ENCODE results near the gene TP73. TPM values are rescaled to one million over a fixed set of nuclear protein-coding genes. Genes with fewer than 3 reads are reported as not detected.

TP73 gene
- total RNA-seq, 1 donor from 2014 or later, result 0.05 TPM

DNA sequence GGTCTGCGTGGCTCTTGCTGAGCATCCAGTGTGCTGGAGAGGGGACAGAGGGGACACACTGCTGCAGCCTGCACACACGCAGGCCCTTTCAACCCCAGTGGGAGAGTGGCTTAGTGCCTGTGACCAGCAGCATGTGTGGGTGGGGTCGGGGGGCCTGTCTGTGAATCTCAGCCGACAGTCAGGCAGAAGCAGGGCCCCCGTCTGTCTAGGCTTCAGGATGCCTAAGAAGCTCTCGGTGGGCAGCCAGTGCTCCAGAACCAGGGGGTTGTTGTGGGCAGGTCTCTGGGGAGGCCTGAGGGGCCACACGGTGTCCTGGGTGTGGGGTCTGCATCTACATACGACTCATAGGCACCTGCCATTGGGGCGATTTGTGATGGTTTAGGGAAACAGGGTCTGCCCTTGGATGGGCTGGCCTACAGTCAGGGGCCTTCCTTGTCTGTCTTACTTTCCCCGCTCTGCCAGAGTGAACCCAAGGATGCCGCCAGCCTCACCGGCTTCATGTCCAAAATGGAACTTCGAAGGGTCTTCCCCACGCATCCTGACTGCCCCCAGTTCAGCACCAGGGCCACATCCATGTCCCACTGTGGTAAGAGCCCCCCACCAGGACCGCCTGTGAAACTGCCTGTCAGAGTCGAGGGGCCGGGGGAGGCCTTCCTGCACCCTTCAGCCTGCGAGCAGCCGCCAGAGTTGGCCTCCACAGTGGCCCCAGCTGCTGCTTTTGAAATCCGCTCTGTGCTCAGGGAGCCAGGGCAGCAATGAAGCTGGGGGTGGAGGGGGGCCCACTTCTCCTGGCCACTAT lies 101.5 kb downstream of the TP73 start:
- intact Hi-C loops (cut with micrococcal nuclease), result no loop called here
- Histone ChIP-seq H3K9me3 (replicated peaks) (no peaks in the 10 kb centered on the region), H3K27ac (replicated peaks) (no peak overlapping the region), H3K4me1 (no peaks in the 10 kb centered on the region), H3K36me3 (no peaks in the 10 kb centered on the region), H3K27me3 (ENCODE audit: low read depth) (peaks cover 80% of the 10 kb centered on the region), H3K4me3 (no peak overlapping the region)
- TF ChIP-seq CTCF (IDR thresholded peaks at IDR 0.05; ENCODE audit: borderline replicate concordance), result no peak
- DNase-seq, result no peak

GRCh38 chr1:3756394-3756793 lies 104.1 kb downstream of the TP73 start:
- no peaks in the 10 kb centered on the region for H3K36me3 ChIP-seq
- no peak overlapping the region for H3K4me3 ChIP-seq
- no peaks in the 10 kb centered on the region for H3K4me1 ChIP-seq
- no peak for DNase-seq
- intact Hi-C loops (cut with micrococcal nuclease), result no loop called here
- H3K9me3 ChIP-seq (replicated peaks), result peaks cover 8% of the 10 kb centered on the region
- no peak overlapping the region for H3K27ac ChIP-seq (replicated peaks)
- no peak for TF ChIP-seq CTCF (IDR thresholded peaks at IDR 0.05; ENCODE audit: borderline replicate concordance)
- H3K27me3 ChIP-seq (ENCODE audit: low read depth), result peaks cover 97% of the 10 kb centered on the region

GRCh38 chr1:3759164-3759563 lies 106.8 kb downstream of the TP73 start:
- H3K27me3 ChIP-seq (ENCODE audit: low read depth), result peaks cover 98% of the 10 kb centered on the region
- TF ChIP-seq CTCF (IDR thresholded peaks at IDR 0.05; ENCODE audit: borderline replicate concordance), result no peak
- peaks cover 8% of the 10 kb centered on the region for H3K9me3 ChIP-seq (replicated peaks)
- H3K4me3 ChIP-seq, result no peak overlapping the region
- H3K4me1 ChIP-seq, result no peaks in the 10 kb centered on the region
- no peak for DNase-seq
- no peak overlapping the region for H3K27ac ChIP-seq (replicated peaks)
- intact Hi-C loops (cut with micrococcal nuclease), result no loop called here
- no peaks in the 10 kb centered on the region for H3K36me3 ChIP-seq

DNA sequence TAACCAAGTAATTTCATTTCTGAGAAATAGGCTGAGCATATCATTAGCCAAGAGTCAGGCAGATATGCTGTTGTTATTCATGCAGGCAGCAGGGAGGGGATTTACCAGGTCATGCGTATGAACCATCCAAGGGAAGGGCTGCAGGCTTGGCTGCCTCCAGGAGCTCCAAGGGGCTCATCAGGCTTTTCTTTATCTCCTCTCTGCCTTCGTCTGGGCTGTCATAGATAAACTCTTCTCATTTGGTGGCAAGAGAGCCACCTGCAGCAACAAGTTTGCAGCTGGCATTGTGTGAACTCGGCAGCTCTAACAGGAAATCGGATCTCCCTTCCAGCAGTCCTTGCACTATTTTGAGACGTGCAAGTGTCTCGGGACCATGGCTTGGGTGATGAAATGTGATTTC lies 107.5 kb downstream of the TP73 start:
- no peak for TF ChIP-seq CTCF (IDR thresholded peaks at IDR 0.05; ENCODE audit: borderline replicate concordance)
- DNase-seq, result no peak
- H3K27me3 ChIP-seq (ENCODE audit: low read depth), result peaks cover 95% of the 10 kb centered on the region
- no peak overlapping the region for H3K27ac ChIP-seq (replicated peaks)
- H3K9me3 ChIP-seq (replicated peaks), result peaks cover 8% of the 10 kb centered on the region
- no peak overlapping the region for H3K4me3 ChIP-seq
- no peaks in the 10 kb centered on the region for H3K4me1 ChIP-seq
- intact Hi-C loops (cut with micrococcal nuclease), result no loop called here
- no peaks in the 10 kb centered on the region for H3K36me3 ChIP-seq

- intact Hi-C loops (cut with micrococcal nuclease), result no loop called here
- TF ChIP-seq CTCF (IDR thresholded peaks at IDR 0.05; ENCODE audit: borderline replicate concordance), result no peak
- Histone ChIP-seq H3K4me1 (no peaks in the 10 kb centered on the region), H3K36me3 (no peaks in the 10 kb centered on the region), H3K27me3 (ENCODE audit: low read depth) (peaks cover 84% of the 10 kb centered on the region), H3K4me3 (no peak overlapping the region), H3K27ac (replicated peaks) (no peak overlapping the region), H3K9me3 (replicated peaks) (peaks cover 8% of the 10 kb centered on the region)
- DNase-seq, result no peak
These were observed 109.1 kb downstream of the TP73 start for GRCh38 chr1:3761296-3762010.

All from left ventricle myocardium inferior (tissue), 1 donor.